ENCODE results near the gene MPPE1. TPM values are rescaled to one million over a fixed set of nuclear protein-coding genes. Genes with fewer than 3 reads are reported as not detected.
A peak's percentile ranks its signal among the peaks of the same experiment; 100 is the strongest.
"Not testable (repeated sequence)": the region's sequence is repeated elsewhere in the genome, so short reads cannot be mapped to it uniquely, and the experiment has no call there.

Gene MPPE1
- total and polyA plus RNA-seq, 2 donors = 30.8 to 66.4 TPM

DNA sequence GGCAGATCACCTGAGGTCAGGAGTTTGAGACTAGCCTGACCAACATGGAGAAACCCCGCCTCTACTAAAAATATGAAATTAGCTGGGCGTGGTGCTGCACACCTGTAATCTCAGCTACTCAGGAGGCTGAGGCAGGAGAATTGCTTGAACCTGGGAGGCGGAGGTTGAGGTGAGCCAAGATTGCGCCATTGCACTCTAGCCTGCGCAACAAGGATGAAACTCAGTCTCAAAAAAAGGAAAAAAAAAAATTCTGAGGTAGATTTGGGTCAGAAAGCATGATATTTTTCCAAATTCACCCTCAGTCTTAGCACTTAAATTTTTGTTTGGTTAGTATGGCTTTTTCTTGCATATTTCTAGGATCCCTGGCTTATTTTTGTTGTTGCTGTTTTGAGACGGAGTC, 53.6 kb downstream of the MPPE1 start:
- peaks cover 11 to 12% of the 10 kb centered on the region in 2 donors for H3K4me1 ChIP-seq (ENCODE audit: control insufficient read depth in 2 of 2, insufficient read depth in 2 of 2, low read length in 2 of 2)

DNA sequence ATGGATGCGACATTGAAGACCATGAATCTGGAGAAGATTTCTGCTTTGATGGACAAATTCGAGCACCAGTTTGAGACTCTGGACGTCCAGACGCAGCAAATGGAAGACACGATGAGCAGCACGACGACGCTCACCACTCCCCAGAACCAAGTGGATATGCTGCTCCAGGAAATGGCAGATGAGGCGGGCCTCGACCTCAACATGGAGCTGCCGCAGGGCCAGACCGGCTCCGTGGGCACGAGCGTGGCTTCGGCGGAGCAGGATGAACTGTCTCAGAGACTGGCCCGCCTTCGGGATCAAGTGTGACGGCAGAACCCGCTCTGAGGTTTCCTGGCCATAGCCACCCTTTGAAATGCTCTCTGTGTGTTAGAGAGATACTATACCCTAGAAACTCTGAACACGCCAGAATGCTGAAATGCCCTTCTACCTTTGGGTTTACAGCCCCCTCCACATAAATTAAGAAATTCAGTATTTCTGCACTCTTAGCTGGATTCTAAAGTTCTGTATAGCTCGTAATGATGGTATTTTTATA, 56.2 kb downstream of the MPPE1 start:
- Histone ChIP-seq H3K36me3 (ENCODE audit: control insufficient read depth in 2 of 2, insufficient read depth in 2 of 2, low read length in 1 of 2) (peaks cover 4 to 5% of the 10 kb centered on the region in 2 donors), H3K27me3 (ENCODE audit: control insufficient read depth in 2 of 2, insufficient read depth in 1 of 2, low read length in 1 of 2) (no peaks in the 10 kb centered on the region), H3K9me3 (ENCODE audit: control insufficient read depth in 2 of 2, insufficient read depth in 1 of 2, low read length in 1 of 2) (no peaks in the 10 kb centered on the region), H3K27ac (ENCODE audit: low read depth in 1 of 2, low read length in 1 of 2) (peak overlapping the region; percentile 91 to 95), H3K4me3 (ENCODE audit: low read length in 2 of 2) (peak overlapping the region; percentile 97 to 99), H3K4me1 (ENCODE audit: control insufficient read depth in 2 of 2, insufficient read depth in 2 of 2, low read length in 2 of 2) (peaks cover 11 to 12% of the 10 kb centered on the region in 2 donors)
- WGBS = under 1% methylated on average over 23 of the region's 23 CpGs
- DNase-seq (ENCODE audit: low read depth in 6 of 9, low spot score in 9 of 9) = peak; percentile 19 to 75 (median 45)

More for the DNA sequence above, 53.6 kb downstream of the MPPE1 start:
- not testable (repeated sequence) for H3K27ac ChIP-seq (ENCODE audit: low read depth in 1 of 2, low read length in 1 of 2); H3K9me3 ChIP-seq (ENCODE audit: control insufficient read depth in 2 of 2, insufficient read depth in 1 of 2, low read length in 1 of 2); DNase-seq (ENCODE audit: low read depth in 6 of 9, low spot score in 9 of 9); H3K4me3 ChIP-seq (ENCODE audit: low read length in 2 of 2); H3K36me3 ChIP-seq (ENCODE audit: control insufficient read depth in 2 of 2, insufficient read depth in 2 of 2, low read length in 1 of 2); H3K27me3 ChIP-seq (ENCODE audit: control insufficient read depth in 2 of 2, insufficient read depth in 1 of 2, low read length in 1 of 2)
- WGBS = 98% methylated on average over 6 of the region's 6 CpGs

DNA sequence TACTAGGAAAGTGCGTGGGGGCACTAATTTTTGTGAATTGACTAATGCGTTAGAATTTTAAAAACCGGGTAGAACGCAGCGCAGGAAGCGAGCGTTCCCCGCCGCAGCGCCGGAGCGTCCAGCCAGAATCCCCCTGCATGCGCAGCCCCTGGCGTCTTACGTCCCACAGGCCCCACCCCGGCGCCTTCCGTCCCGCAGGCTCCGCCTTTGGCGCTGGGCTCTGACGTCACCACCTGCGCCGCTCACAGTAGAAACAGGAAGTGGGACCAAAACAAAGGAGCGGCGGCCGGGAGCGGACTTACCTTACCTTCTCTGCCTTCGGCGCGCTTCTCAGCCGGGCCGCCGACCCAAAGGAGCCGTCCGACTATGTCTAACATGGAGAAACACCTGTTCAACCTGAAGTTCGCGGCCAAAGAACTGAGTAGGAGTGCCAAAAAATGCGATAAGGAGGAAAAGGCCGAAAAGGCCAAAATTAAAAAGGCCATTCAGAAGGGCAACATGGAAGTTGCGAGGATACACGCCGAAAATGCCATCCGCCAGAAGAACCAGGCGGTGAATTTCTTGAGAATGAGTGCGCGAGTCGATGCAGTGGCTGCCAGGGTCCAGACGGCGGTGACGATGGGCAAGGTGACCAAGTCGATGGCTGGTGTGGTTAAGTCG, 56.8 kb downstream of the MPPE1 start, which contains the start of gene CHMP1B:
Gene CHMP1B, plus strand, starts transcription at position 268 of the 660 bp plus-strand sequence. Its CDS starts 99 bp downstream, at position 367.
- under 1% methylated on average over 53 of the region's 53 CpGs for WGBS
- H3K36me3 ChIP-seq (ENCODE audit: control insufficient read depth in 2 of 2, insufficient read depth in 2 of 2, low read length in 1 of 2) = peaks cover 4 to 5% of the 10 kb centered on the region in 2 donors
- DNase-seq (ENCODE audit: low read depth in 6 of 9, low spot score in 9 of 9) = peak; percentile 88 to 98 (median 96)
- H3K9me3 ChIP-seq (ENCODE audit: control insufficient read depth in 2 of 2, insufficient read depth in 1 of 2, low read length in 1 of 2) = no peaks in the 10 kb centered on the region
- peak within 1 kb of the TSS; percentile 97 to 99 for H3K4me3 ChIP-seq (ENCODE audit: low read length in 2 of 2)
- no peaks in the 10 kb centered on the region for H3K27me3 ChIP-seq (ENCODE audit: control insufficient read depth in 2 of 2, insufficient read depth in 1 of 2, low read length in 1 of 2)
- peaks cover 11 to 12% of the 10 kb centered on the region in 2 donors for H3K4me1 ChIP-seq (ENCODE audit: control insufficient read depth in 2 of 2, insufficient read depth in 2 of 2, low read length in 2 of 2)
- peak within 1 kb of the TSS; percentile 91 to 95 for H3K27ac ChIP-seq (ENCODE audit: low read depth in 1 of 2, low read length in 1 of 2)

DNA sequence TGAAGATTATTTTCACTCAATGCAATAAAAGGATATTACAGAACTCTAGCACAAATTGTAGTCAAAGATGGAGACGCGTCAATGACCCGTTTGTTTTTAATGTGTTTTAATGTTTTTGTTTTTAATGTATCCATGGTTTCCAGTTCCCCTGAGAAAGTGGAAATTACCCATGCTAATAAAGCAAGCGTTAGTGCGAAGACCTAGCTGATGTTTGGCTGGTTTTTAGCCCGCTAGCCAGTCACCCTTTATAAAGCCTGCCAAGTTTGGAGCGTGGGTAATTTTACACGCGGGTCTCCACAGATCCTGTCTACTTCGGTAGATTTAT, 57.3 kb downstream of the MPPE1 start:
- no peaks in the 10 kb centered on the region for H3K27me3 ChIP-seq (ENCODE audit: control insufficient read depth in 2 of 2, insufficient read depth in 1 of 2, low read length in 1 of 2)
- H3K27ac ChIP-seq (ENCODE audit: low read depth in 1 of 2, low read length in 1 of 2) = peak overlapping the region; percentile 91 to 95
- peaks cover 4 to 5% of the 10 kb centered on the region in 2 donors for H3K36me3 ChIP-seq (ENCODE audit: control insufficient read depth in 2 of 2, insufficient read depth in 2 of 2, low read length in 1 of 2)
- H3K9me3 ChIP-seq (ENCODE audit: control insufficient read depth in 2 of 2, insufficient read depth in 1 of 2, low read length in 1 of 2) = no peaks in the 10 kb centered on the region
- H3K4me1 ChIP-seq (ENCODE audit: control insufficient read depth in 2 of 2, insufficient read depth in 2 of 2, low read length in 2 of 2) = peaks cover 11 to 12% of the 10 kb centered on the region in 2 donors
- peak in 1 of 9 donors; percentile 1 for DNase-seq (ENCODE audit: low read depth in 6 of 9, low spot score in 9 of 9)
- WGBS = under 1% methylated on average over 10 of the region's 10 CpGs
- H3K4me3 ChIP-seq (ENCODE audit: low read length in 2 of 2) = peak overlapping the region; percentile 97 to 99

DNA sequence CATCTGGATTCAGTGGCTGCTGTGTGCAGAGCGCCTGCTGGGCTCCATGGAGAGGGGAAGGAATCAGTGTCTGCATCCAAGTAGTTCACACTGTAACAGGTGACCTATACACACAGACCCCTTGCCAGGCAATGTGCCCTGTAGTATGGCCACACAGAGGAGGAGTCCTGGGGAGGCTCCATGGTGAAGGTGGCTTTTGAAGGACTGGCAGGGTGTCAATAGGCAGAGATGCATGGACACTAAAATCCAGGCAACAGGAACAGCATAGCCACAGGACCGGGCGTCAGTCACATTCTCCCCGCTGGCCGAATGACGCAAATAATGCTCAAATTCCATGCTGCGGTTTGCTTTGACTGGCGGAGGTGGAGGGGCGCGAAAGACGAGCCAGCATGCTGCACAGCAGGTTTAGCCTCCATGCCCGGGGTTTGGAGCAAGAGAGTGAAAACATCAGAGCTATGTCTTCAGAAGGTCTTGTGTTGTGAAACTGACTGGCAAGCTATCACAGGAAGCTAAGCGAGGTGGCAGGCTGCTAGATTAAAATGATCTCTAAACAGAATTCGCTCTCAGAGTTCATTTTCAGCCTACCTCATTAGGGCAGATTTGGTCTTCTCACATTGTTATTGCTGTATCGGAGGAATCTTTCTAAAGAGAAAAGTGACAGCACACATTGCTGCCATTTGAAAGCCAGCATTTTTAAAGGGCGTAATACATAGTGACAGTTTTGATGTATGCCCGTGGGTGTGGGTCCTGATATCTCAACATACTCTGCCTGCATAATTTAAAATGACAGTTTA, 58.1 kb downstream of the MPPE1 start:
- DNase-seq (ENCODE audit: low read depth in 6 of 9, low spot score in 9 of 9) = peak; percentile 29 to 76 (median 48)
- Histone ChIP-seq H3K4me3 (ENCODE audit: low read length in 2 of 2) (peak overlapping the region; percentile 97 to 99), H3K27ac (ENCODE audit: low read depth in 1 of 2, low read length in 1 of 2) (peak overlapping the region; percentile 79 to 91), H3K4me1 (ENCODE audit: control insufficient read depth in 2 of 2, insufficient read depth in 2 of 2, low read length in 2 of 2) (peaks cover 11 to 12% of the 10 kb centered on the region in 2 donors), H3K36me3 (ENCODE audit: control insufficient read depth in 2 of 2, insufficient read depth in 2 of 2, low read length in 1 of 2) (peaks cover 4 to 5% of the 10 kb centered on the region in 2 donors), H3K27me3 (ENCODE audit: control insufficient read depth in 2 of 2, insufficient read depth in 1 of 2, low read length in 1 of 2) (no peaks in the 10 kb centered on the region), H3K9me3 (ENCODE audit: control insufficient read depth in 2 of 2, insufficient read depth in 1 of 2, low read length in 1 of 2) (no peaks in the 10 kb centered on the region)
- WGBS = 24% methylated on average over 17 of the region's 17 CpGs

DNA sequence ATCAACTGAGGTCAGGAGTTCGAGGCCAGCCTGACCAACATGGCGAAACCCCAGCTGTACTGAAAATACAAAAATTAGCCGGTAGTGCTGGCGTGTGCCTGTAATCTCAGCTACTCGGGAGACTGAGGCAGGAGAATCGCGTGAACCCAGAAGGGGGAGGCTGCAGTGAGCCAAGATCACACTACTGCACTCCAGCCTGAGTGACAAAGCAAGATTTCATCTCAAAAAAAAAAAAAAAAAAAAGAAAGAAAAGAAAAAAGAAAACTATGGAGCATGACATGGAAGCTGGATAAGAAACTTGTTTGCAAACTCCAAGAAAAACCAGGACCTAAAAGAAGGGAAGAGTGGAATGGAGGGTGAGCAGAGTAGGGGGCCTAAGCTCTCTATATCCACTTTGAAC, 58.8 kb downstream of the MPPE1 start:
- no peaks in the 10 kb centered on the region for H3K27me3 ChIP-seq (ENCODE audit: control insufficient read depth in 2 of 2, insufficient read depth in 1 of 2, low read length in 1 of 2)
- no peak for DNase-seq (ENCODE audit: low read depth in 6 of 9, low spot score in 9 of 9)
- peak overlapping the region in 1 of 2 donors; percentile 91 for H3K27ac ChIP-seq (ENCODE audit: low read depth in 1 of 2, low read length in 1 of 2)
- WGBS = 96% methylated on average over 7 of the region's 7 CpGs
- H3K36me3 ChIP-seq (ENCODE audit: control insufficient read depth in 2 of 2, insufficient read depth in 2 of 2, low read length in 1 of 2) = no peaks in the 10 kb centered on the region
- no peaks in the 10 kb centered on the region for H3K9me3 ChIP-seq (ENCODE audit: control insufficient read depth in 2 of 2, insufficient read depth in 1 of 2, low read length in 1 of 2)
- peaks cover 11 to 12% of the 10 kb centered on the region in 2 donors for H3K4me1 ChIP-seq (ENCODE audit: control insufficient read depth in 2 of 2, insufficient read depth in 2 of 2, low read length in 2 of 2)
- H3K4me3 ChIP-seq (ENCODE audit: low read length in 2 of 2) = no peak overlapping the region

DNA sequence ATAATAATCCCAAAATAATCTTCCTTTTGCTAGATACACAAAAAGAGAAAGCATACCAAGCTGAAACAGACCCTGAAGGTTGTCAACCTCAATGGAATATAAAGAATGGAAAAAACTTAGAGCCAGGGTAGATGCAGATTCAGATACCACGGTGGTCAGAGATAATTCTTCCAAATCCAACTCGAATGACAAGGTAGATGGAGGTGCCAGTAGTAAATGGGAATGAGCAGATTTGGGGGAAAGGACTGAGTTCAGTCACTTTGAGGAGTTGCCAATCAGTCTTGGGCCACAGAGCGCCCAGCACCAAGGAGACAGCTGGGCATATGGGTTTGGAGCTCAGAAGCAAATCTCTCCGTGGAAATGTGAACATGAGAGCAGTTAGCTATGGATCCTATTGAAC, 60.3 kb downstream of the MPPE1 start:
- Histone ChIP-seq H3K27me3 (ENCODE audit: control insufficient read depth in 2 of 2, insufficient read depth in 1 of 2, low read length in 1 of 2) (no peaks in the 10 kb centered on the region), H3K36me3 (ENCODE audit: control insufficient read depth in 2 of 2, insufficient read depth in 2 of 2, low read length in 1 of 2) (no peaks in the 10 kb centered on the region), H3K27ac (ENCODE audit: low read depth in 1 of 2, low read length in 1 of 2) (no peak overlapping the region), H3K4me3 (ENCODE audit: low read length in 2 of 2) (no peak overlapping the region), H3K9me3 (ENCODE audit: control insufficient read depth in 2 of 2, insufficient read depth in 1 of 2, low read length in 1 of 2) (no peaks in the 10 kb centered on the region), H3K4me1 (ENCODE audit: control insufficient read depth in 2 of 2, insufficient read depth in 2 of 2, low read length in 2 of 2) (peaks cover 2 to 8% of the 10 kb centered on the region in 2 donors)
- 94% methylated on average over 4 of the region's 4 CpGs for WGBS
- DNase-seq (ENCODE audit: low read depth in 6 of 9, low spot score in 9 of 9) = no peak

DNA sequence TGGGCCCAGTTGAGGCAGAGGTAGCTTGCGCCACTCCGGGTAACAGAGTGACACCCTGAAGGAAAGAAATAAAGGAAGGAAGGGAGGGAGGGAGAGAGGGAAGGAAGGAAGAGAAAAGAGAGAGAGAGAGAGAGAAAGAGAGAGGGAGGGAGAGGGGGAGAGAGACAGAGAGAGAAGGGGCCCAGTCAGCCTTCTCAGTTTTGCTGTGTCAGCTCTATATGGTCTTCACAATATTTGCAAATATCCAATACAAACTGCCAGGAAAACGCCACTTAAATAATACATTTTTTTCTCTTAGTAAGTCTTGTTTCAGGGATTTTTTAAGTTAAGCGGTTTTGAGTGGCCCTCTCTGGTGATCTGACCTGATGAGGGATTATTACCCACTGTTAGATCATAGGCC, 62.5 kb downstream of the MPPE1 start:
- 93% methylated on average over 4 of the region's 4 CpGs for WGBS
- Histone ChIP-seq H3K27ac (ENCODE audit: low read depth in 1 of 2, low read length in 1 of 2) (no peak overlapping the region), H3K27me3 (ENCODE audit: control insufficient read depth in 2 of 2, insufficient read depth in 1 of 2, low read length in 1 of 2) (no peaks in the 10 kb centered on the region), H3K4me3 (ENCODE audit: low read length in 2 of 2) (no peak overlapping the region), H3K4me1 (ENCODE audit: control insufficient read depth in 2 of 2, insufficient read depth in 2 of 2, low read length in 2 of 2) (peaks cover 2 to 8% of the 10 kb centered on the region in 2 donors), H3K9me3 (ENCODE audit: control insufficient read depth in 2 of 2, insufficient read depth in 1 of 2, low read length in 1 of 2) (no peaks in the 10 kb centered on the region), H3K36me3 (ENCODE audit: control insufficient read depth in 2 of 2, insufficient read depth in 2 of 2, low read length in 1 of 2) (no peaks in the 10 kb centered on the region)
- no peak for DNase-seq (ENCODE audit: low read depth in 6 of 9, low spot score in 9 of 9)

DNA sequence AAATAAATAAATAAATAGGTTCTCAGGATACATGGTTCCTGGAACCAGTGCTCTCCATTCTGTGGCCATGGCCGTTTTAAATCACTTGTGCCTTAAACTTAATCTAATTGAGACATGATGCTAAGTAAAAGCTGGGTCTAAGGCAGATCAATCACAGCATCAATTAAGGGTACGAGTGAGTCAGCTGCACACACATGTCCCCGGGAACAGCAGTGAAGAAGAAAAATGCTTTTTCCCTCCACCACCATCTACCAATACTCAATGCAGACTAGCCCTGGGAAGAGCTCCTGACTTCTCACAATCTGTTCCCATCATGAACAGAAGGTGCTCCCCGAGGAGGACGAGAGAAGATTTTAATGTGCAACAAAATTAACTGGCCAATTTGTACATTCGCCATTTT, 63.7 kb downstream of the MPPE1 start:
- no peak for DNase-seq (ENCODE audit: low read depth in 6 of 9, low spot score in 9 of 9)
- 97% methylated on average over 6 of the region's 6 CpGs for WGBS
- Histone ChIP-seq H3K4me3 (ENCODE audit: low read length in 2 of 2) (no peak overlapping the region), H3K27me3 (ENCODE audit: control insufficient read depth in 2 of 2, insufficient read depth in 1 of 2, low read length in 1 of 2) (no peaks in the 10 kb centered on the region), H3K36me3 (ENCODE audit: control insufficient read depth in 2 of 2, insufficient read depth in 2 of 2, low read length in 1 of 2) (no peaks in the 10 kb centered on the region), H3K27ac (ENCODE audit: low read depth in 1 of 2, low read length in 1 of 2) (no peak overlapping the region), H3K9me3 (ENCODE audit: control insufficient read depth in 2 of 2, insufficient read depth in 1 of 2, low read length in 1 of 2) (no peaks in the 10 kb centered on the region), H3K4me1 (ENCODE audit: control insufficient read depth in 2 of 2, insufficient read depth in 2 of 2, low read length in 2 of 2) (no peaks in the 10 kb centered on the region)
